PFSK-1 (cell line): ENCODE measurements around the gene SLC24A5.

Source experiments
- POLR2AphosphoS5 ChIP-seq: IDR thresholded peaks from 2 replicates; pipeline ENCODE4 v1.6.1; 2012; ENCODE audit warnings: low read depth, mild to moderate bottlenecking, control low read depth, low read length, moderate library complexity
- REST ChIP-seq, 2 experiments: IDR thresholded peaks; 2 replicates each; pipeline versions ENCODE4 v1.6.1 to v1.8.0; 2011 to 2012; ENCODE audit warnings: low read depth in 2 of 2, low read length in 2 of 2, control low read depth in 1 of 2, inconsistent platforms in 1 of 2, mild to moderate bottlenecking in 1 of 2, moderate library complexity in 1 of 2; ENCODE audit not compliant: insufficient read depth in 1 of 2
- SIN3A ChIP-seq: IDR thresholded peaks from 2 replicates; pipeline ENCODE4 v1.6.1; 2012; ENCODE audit warnings: mild to moderate bottlenecking, low read length, moderate library complexity, borderline replicate concordance; ENCODE audit not compliant: insufficient read depth
- TAF1 ChIP-seq: IDR thresholded peaks from 2 replicates; pipeline ENCODE4 v1.6.1; 2012; ENCODE audit warnings: low read length, control low read depth, borderline replicate concordance; ENCODE audit not compliant: insufficient read depth

GRCh38 chr15:48170981-48171380 is 50.2 kb downstream of the SLC24A5 start:
- TF ChIP-seq TAF1 = no peak
- TF ChIP-seq POLR2AphosphoS5 = no peak
- no peak for TF ChIP-seq REST (IDR thresholded peaks at IDR 0.05; ENCODE audit: insufficient read depth in 1 of 2, low read depth in 2 of 2, low read length in 2 of 2)
- no peak for TF ChIP-seq SIN3A
